CD4-positive, alpha-beta T cell treated with Interleukin-1 beta for 1 hour (primary cell): ENCODE measurements around the gene RHBDF1.
"Not testable (repeated sequence)": the region's sequence is repeated elsewhere in the genome, so short reads cannot be mapped to it uniquely, and the experiment has no call there.

Experiments used
- DNase-seq, 2 donors: peaks; one replicate each; pipeline ENCODE4 v3.0.0-alpha.2; 2020 to 2022

RHBDF1 gene

GRCh38 chr16:58491-59439, 13.7 kb downstream of the RHBDF1 start:
- DNase-seq = no peak

- no peak for DNase-seq
Observed at GRCh38 chr16:57711-58110, 14.7 kb downstream of the RHBDF1 start.

GRCh38 chr16:56231-56927, 16.1 kb downstream of the RHBDF1 start:
- DNase-seq = no peak

GRCh38 chr16:55571-56136, 16.8 kb downstream of the RHBDF1 start:
- DNase-seq = no peak

- no peak for DNase-seq
Observed at GRCh38 chr16:54237-54581, 18.2 kb downstream of the RHBDF1 start.

GRCh38 chr16:53346-54236, 18.8 kb downstream of the RHBDF1 start, which contains the start of the genes POLR3K and SNRNP25:
Gene POLR3K, minus strand, starts transcription at chr16:53608. Its CDS starts 22 bp downstream, at chr16:53586.
Gene SNRNP25, plus strand, starts transcription at chr16:53828. Its CDS starts 189 bp downstream, at chr16:54017.
- DNase-seq = peak; percentile 98

- no peak for DNase-seq
Observed at GRCh38 chr16:50769-51591, 21.5 kb downstream of the RHBDF1 start.

GRCh38 chr16:47234-47633, 25.2 kb downstream of the RHBDF1 start:
- DNase-seq = no peak

- DNase-seq = not testable (repeated sequence)
Observed at GRCh38 chr16:46510-46909, 25.9 kb downstream of the RHBDF1 start.

- DNase-seq = no peak
Observed at GRCh38 chr16:45454-45853, 27.0 kb downstream of the RHBDF1 start.

- DNase-seq = no peak
Observed at GRCh38 chr16:44655-45054, 27.8 kb downstream of the RHBDF1 start.

- no peak for DNase-seq
Observed at GRCh38 chr16:43294-43693, 29.1 kb downstream of the RHBDF1 start.

GRCh38 chr16:42691-43090, 29.7 kb downstream of the RHBDF1 start:
- no peak for DNase-seq

GRCh38 chr16:42069-42457, 30.4 kb downstream of the RHBDF1 start:
- DNase-seq = no peak

- no peak for DNase-seq
Observed at GRCh38 chr16:41439-42068, 30.9 kb downstream of the RHBDF1 start.

- peak; percentile 67 to 84 for DNase-seq
Observed at GRCh38 chr16:38941-39892, 33.2 kb downstream of the RHBDF1 start.

GRCh38 chr16:38206-38605, 34.2 kb downstream of the RHBDF1 start:
- DNase-seq = not testable (repeated sequence)

GRCh38 chr16:37511-37910, 34.9 kb downstream of the RHBDF1 start:
- peak in 1 of 2 donors; percentile 35 for DNase-seq

- no peak for DNase-seq
Observed at GRCh38 chr16:36336-36984, 36.0 kb downstream of the RHBDF1 start.
